ENCODE measurements around the gene TUG1.

Gene TUG1

GRCh38 chr22:31001124-31001770 lies 32.2 kb downstream of the TUG1 start:
- DNase-seq (ENCODE audit: low read depth) = no peak

- DNase-seq (ENCODE audit: low read depth) = no peak
These were observed 36.5 kb downstream of the TUG1 start for GRCh38 chr22:31005535-31005934.

- no peak for DNase-seq (ENCODE audit: low read depth)
These were observed 50.3 kb downstream of the TUG1 start for GRCh38 chr22:31019191-31019930.

GRCh38 chr22:31020334-31020733 lies 51.3 kb downstream of the TUG1 start:
- DNase-seq (ENCODE audit: low read depth) = no peak

- no peak for DNase-seq (ENCODE audit: low read depth)
These were observed 53.5 kb downstream of the TUG1 start for GRCh38 chr22:31022516-31022915.

Data from GM04504 (cell line).